Measurements from ENCODE around the gene RAP1A.

DNA sequence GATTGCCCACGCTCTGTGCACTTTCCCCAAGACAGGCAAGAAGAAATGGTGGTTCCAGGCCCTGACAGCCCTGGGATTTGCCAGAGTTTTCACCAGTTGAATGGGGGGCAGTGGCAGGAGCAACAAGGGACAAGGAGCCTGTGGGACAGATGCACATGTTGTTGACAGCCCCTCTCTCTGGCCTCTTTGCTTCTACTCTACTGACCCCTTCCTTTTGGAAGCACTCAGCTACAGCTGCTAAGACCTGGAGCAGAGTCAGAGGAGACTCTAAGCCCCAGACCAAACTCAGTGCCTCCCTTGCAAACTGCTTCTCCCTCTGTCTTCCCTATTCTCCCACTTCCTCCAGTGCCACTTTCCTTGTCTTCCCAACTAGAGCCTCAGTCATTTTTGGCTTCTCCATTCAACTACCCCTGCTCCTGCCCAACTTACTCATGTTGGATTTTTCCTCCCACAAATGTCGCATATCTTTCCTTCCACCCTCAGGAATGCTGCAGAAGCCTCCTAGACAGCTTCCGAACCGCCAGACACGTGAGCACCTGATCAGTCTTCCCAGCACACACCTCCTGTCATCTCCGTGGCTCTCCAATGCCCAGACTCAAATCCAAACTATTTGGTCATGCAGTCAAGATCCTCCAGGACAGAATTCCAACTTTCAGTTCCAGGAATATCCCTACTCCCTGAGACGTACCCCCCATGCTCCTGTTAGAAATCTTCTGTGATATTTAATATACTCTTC is 110.5 kb downstream of the RAP1A start:
- TF ChIP-seq CTCF (IDR thresholded peaks at IDR 0.05; ENCODE audit: low read depth, low read length) (no peak), POLR2A (IDR thresholded peaks at IDR 0.05; ENCODE audit: extremely low read depth, insufficient read length) (no peak), MAX (IDR thresholded peaks at IDR 0.05; ENCODE audit: low read depth, low read length) (no peak)

All from NB4 (cell line).